Measurements from ENCODE around the gene MAP3K14. TPM values are rescaled to one million over a fixed set of nuclear protein-coding genes. Genes with fewer than 3 reads are reported as not detected.

Gene MAP3K14
- total RNA-seq, 1 experiment from 2014 or later: 16.4 TPM

GRCh38 chr17:45260204-45260783 lies 56.5 kb downstream of the MAP3K14 start (continued):
- TF ChIP-seq ZNF274 (IDR thresholded peaks at IDR 0.05; ENCODE audit: low read depth, low read length) (no peak), CBX3 (IDR thresholded peaks at IDR 0.05; ENCODE audit: low read depth) (no peak), ATF3 (IDR thresholded peaks at IDR 0.05) (no peak), POLR2AphosphoS5 (IDR thresholded peaks at IDR 0.05; ENCODE audit: low read depth, low read length) (no peak)

- ChIA-PET POLR2A (interaction anchor here (0.9 kb wide), 1 partner anchor 111 kb away, joined by 3 read pairs; the partner anchor contains the start of gene HEXIM1), RAD21 (ENCODE audit: low non-redundant PET in 1 of 2, low total read pairs in 2 of 2, uncharacterized antibody in 2 of 2, unreplicated experiment in 2 of 2) (no interaction called here), CTCF (interaction anchor here (1.9 to 2.9 kb wide), 2 partner anchors 12 to 18 kb away, joined by 5 to 11 read pairs; no protein-coding TSS in a partner anchor)
- TF ChIP-seq POLR2A (IDR thresholded peaks at IDR 0.05; ENCODE audit: borderline replicate concordance, extremely low read depth, insufficient read depth, insufficient read length) (no peak), ZFX (IDR thresholded peaks at IDR 0.05) (no peak), CEBPB (IDR thresholded peaks at IDR 0.05; ENCODE audit: low read depth) (no peak), SIN3A (IDR thresholded peaks at IDR 0.05; ENCODE audit: low read depth) (no peak), YY1 (IDR thresholded peaks at IDR 0.05; ENCODE audit: extremely low read depth, insufficient replicate concordance, low read depth, low read length) (no peak), TCF7L2 (IDR thresholded peaks at IDR 0.05; ENCODE audit: borderline replicate concordance, extremely low read depth, insufficient read depth, insufficient read length) (no peak), EZH2phosphoT487 (IDR thresholded peaks at IDR 0.05; ENCODE audit: borderline replicate concordance) (no peak), ELF1 (IDR thresholded peaks at IDR 0.05; ENCODE audit: borderline replicate concordance, low read depth) (no peak)
- no TSS peak for BruUV-seq (replicated peaks)
- Histone ChIP-seq H3K27me3 (ENCODE audit: insufficient read depth, low read length) (no peaks in the 10 kb centered on the region), H4K20me1 (ENCODE audit: insufficient read depth) (no peaks in the 10 kb centered on the region), H3K4me1 (ENCODE audit: control insufficient read depth in 1 of 2, insufficient read depth in 2 of 2, low read length in 2 of 2) (peaks cover 0 to 6% of the 10 kb centered on the region in 2 experiments; a peak in 2 of 4 replicates), H3K27ac (ENCODE audit: low read depth, low read length) (no peak overlapping the region), H3K36me3 (ENCODE audit: control insufficient read depth in 1 of 2, insufficient read depth in 2 of 2, low read length in 2 of 2) (peaks cover 2 to 3% of the 10 kb centered on the region in 2 experiments; a peak in 2 of 4 replicates), H2AFZ (ENCODE audit: low read depth, low read length, poor library complexity, severe bottlenecking) (no peak overlapping the region), H3K4me2 (ENCODE audit: low read length) (no peak overlapping the region), H3K9me3 (ENCODE audit: control insufficient read depth in 1 of 2, insufficient read depth in 1 of 2, low read depth in 1 of 2, low read length in 2 of 2) (no peaks in the 10 kb centered on the region), H3K9me2 (ENCODE audit: insufficient read depth) (no peaks in the 10 kb centered on the region), H3K9ac (ENCODE audit: low read length) (no peak overlapping the region), H3K79me2 (ENCODE audit: insufficient read depth, low read length) (no peaks in the 10 kb centered on the region), H3K4me3 (replicated peaks in 1 of 2; ENCODE audit: low read depth in 1 of 2, low read length in 2 of 2) (no peak overlapping the region)
- no peak for DNase-seq (ENCODE audit: low read depth, low spot score)
- intact Hi-C loops (cut with micrococcal nuclease): no loop called here
- no peak for ATAC-seq
Measured at GRCh38 chr17:45258981-45259380, 57.8 kb downstream of the MAP3K14 start.

Data from HCT116 (cell line).